Heart right ventricle (tissue), 16 donors: ENCODE measurements around the gene UTS2R. TPM values are rescaled to one million over a fixed set of nuclear protein-coding genes. Genes with fewer than 3 reads are reported as not detected.

ENCODE experiments used
- ATAC-seq, 8 donors: fragments of 200-7000 bp; cut with Tn5 transposase; one replicate each; pipeline ENCODE4 v1.9.1; 2020; ENCODE audit warnings: mild to moderate bottlenecking in 8 of 8, moderate library complexity in 8 of 8, moderate number of reproducible peaks in 1 of 8
- DNase-seq, 2 donors: peaks; one replicate each; pipeline ENCODE4 v3.0.0-alpha.2; 2020
- H3K27ac ChIP-seq, 10 donors: fragments of 200-600 bp; sonication (generic) in 2 of 10; one replicate each; pipeline versions ENCODE4 v1.5.0 to v1.8.0; 2020 to 2022; ENCODE audit warnings: mild to moderate bottlenecking in 3 of 10
- H3K27me3 ChIP-seq, 7 donors: fragments of 200-600 bp; one replicate each; pipeline ENCODE4 v1.8.0; 2021 to 2022; ENCODE audit warnings: mild to moderate bottlenecking in 2 of 7
- H3K36me3 ChIP-seq, 9 donors: fragments of 200-600 bp; sonication (generic) in 1 of 9; one replicate each; pipeline versions ENCODE4 v1.5.0 to v1.8.0; 2020 to 2022; ENCODE audit warnings: mild to moderate bottlenecking in 2 of 9
- H3K4me1 ChIP-seq, 9 donors: fragments of 200-600 bp; sonication (generic) in 1 of 9; one replicate each; pipeline versions ENCODE4 v1.5.0 to v1.8.0; 2020 to 2022; ENCODE audit warnings: mild to moderate bottlenecking in 4 of 9
- H3K4me3 ChIP-seq, 10 donors: fragments of 200-600 bp; sonication (generic) in 2 of 10; one replicate each; pipeline versions ENCODE4 v1.5.0 to v1.8.0; 2020 to 2022; ENCODE audit warnings: mild to moderate bottlenecking in 7 of 10, moderate library complexity in 2 of 10
- H3K9me3 ChIP-seq, 11 donors: fragments of 200-600 bp in 10 of 11; sonication (generic) in 2 of 11; one replicate each; pipeline versions ENCODE4 v1.5.0 to v1.8.0; 2013 to 2022; ENCODE audit warnings: mild to moderate bottlenecking in 2 of 11, control low read depth in 1 of 11, moderate library complexity in 1 of 11
- CTCF ChIP-seq, 9 donors: fragments of 200-600 bp; sonication (generic) in 2 of 9; IDR thresholded peaks; one replicate each; pipeline versions ENCODE4 v1.5.0 to v1.8.0; 2021 to 2022; ENCODE audit warnings: antibody characterized with exemption in 9 of 9, mild to moderate bottlenecking in 5 of 9, moderate library complexity in 1 of 9
- whole genome bisulfite sequencing, 2 donors: extraction: QIAGEN DNeasy Blood & Tissue Kit; methylation state at CpG; one replicate each; pipeline ENCODE4 v1.1.7; 2013; ENCODE audit warnings: inconsistent platforms in 1 of 2; 5-methylcytosine and 5-hydroxymethylcytosine counted together
- intact Hi-C, 10 donors: fragments of 100-400 bp; cut with DNase I; formaldehyde crosslinking; loops; one replicate each; pipeline versions ENCODE4 v1.11.1 to v1.14.2; 2022
- polyA plus RNA-seq, 2 donors: library from polyadenylated mRNA; stranded (reverse); fragments of 200-250 nt; gene quantifications; one replicate each; pipeline ENCODE4 v1.2.3, GENCODE V29; 2013
- total RNA-seq, 10 donors: library from RNA; stranded (reverse); fragmentation: NEBNext Ultra II Directional in 3 of 10; extraction: Animal tissue kit (Norgen Biotek cat#: 25700) in 3 of 10; gene quantifications; one replicate each; pipeline versions ENCODE4 v1.2.1 to v1.2.4, GENCODE V29; 2021 to 2023
- donor health status: Arrhythmogenic right ventricular cardiomyopathy.
- donor health status: ischemic (EF 13 %, LVEDD 7.1; RV severe dilation, severe dysfunction).
- donor health status: healthy with polysubstance abuse.
- donor health status: DM: no; HTN: yes; CAD: no.
- donor health status: DM: no; HTN: no; CAD: no.
- donor health status: ischemic (EF 25% LVEDD 6.9; RV normal size, moderate dysfunction).
- donor health status: ischemic (EF 25% LVEDD 5.7; RV mildly dilated, moderate dysfunction).
- donor health status: healthy.
- donor health status: DM: yes; HTN: yes; CAD: no.
- donor health status: Ischemic cardiomyopathy.
- donor health status: ischemic (EF 35%, LVEDD 5.7; RV mildly dilated, moderate dysfunction).
- donor health status: nonischemic (EF 11% LVEDD 7.7; RV severe dilation, severe dysfunction).
- donor health status: DM: yes; HTN: yes; CAD: no.
- donor health status: PGD.
- donor health status: ischemic (EF 29% LVEDD 5.4; RV normal size, mild dysfunction).
- donor health status: nonischemic (EF 23%, LVEDD 6.1; RV moderate dilation, normal function).

UTS2R gene
- total and polyA plus RNA-seq, 12 donors: 0.04 to 5.9 (median 1.3) TPM; not detected in 1

DNA sequence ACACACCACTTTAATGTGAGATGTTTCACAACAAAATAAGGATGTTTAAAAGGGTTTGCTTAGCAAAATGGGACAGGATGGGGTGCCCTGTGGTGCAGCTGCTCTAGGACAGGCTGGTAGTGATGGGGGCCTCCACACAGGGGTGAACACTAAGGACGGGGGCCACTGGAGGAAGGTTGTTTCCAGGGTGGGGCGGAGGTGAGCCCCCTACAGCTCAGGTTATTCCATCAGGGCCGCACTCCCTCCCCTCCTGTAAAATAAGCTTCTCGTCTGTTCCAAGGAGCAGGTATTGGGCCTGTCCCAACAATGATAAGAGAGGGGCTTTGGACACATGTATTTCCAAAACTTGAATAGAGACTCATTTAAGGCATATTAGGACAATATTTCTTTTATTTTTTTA, 44.7 kb downstream of the UTS2R start:
- intact Hi-C loops: loop anchor here in 5 of 10 donors (5.0 to 10.0 kb wide), 3 partner anchors 36 to 211 kb away; partner anchors contain the start of genes NARF (in 2 of the 5) and CYBC1 (in 1 of the 5)

DNA sequence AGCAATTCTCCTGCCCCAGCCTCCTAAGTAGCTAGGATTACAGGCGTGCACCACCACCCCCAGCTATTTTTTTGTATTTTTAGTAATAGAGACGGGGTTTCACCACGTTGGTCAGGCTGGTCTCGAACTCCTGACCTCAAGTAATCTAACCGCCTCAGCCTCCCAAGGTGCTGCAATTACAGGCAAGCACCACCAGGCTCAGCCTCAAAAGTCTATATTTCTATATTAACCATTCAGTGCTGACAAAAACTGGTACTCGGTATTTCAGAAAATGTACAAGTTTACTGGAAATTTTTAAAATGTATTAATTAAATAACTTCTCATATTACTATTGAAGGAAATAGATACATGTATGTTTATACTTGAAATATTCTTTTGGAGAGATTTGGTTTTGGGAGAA, 45.2 kb downstream of the UTS2R start:
- Histone ChIP-seq H3K4me1 (peaks cover 3 to 37% (median 20%) of the 10 kb centered on the region in 9 donors), H3K27me3 (no peaks in the 10 kb centered on the region), H3K9me3 (no peaks in the 10 kb centered on the region), H3K27ac (no peak overlapping the region), H3K36me3 (peaks cover 0 to 22% (median 3%) of the 10 kb centered on the region in 9 donors), H3K4me3 (no peak overlapping the region)
- intact Hi-C loops: loop anchor here in 5 of 10 donors (5.0 to 10.0 kb wide), 3 partner anchors 36 to 212 kb away; partner anchors contain the start of genes NARF (in 2 of the 5) and CYBC1 (in 1 of the 5)
- DNase-seq (no peak), ATAC-seq (no peak)
- 90 to 93% methylated on average over 6 of the region's 6 CpGs for WGBS, 2 donors
- no peak for TF ChIP-seq CTCF (IDR thresholded peaks at IDR 0.05)

More for the DNA sequence above, 44.7 kb downstream of the UTS2R start:
- Histone ChIP-seq H3K27me3 (no peaks in the 10 kb centered on the region), H3K27ac (no peak overlapping the region), H3K9me3 (no peaks in the 10 kb centered on the region), H3K4me1 (peaks cover 3 to 37% (median 20%) of the 10 kb centered on the region in 9 donors), H3K36me3 (peaks cover 0 to 18% (median 3%) of the 10 kb centered on the region in 9 donors), H3K4me3 (no peak overlapping the region)
- no peak for TF ChIP-seq CTCF (IDR thresholded peaks at IDR 0.05)
- no peak for ATAC-seq
- 92 to 95% methylated on average over 4 of the region's 4 CpGs for WGBS, 2 donors
- no peak for DNase-seq

- no peak for TF ChIP-seq CTCF (IDR thresholded peaks at IDR 0.05)
- DNase-seq (peak; percentile 79 to 85), ATAC-seq (peak; percentile 82 to 96 (median 94))
- Histone ChIP-seq H3K4me3 (peak within 1 kb of the TSS; percentile 29 to 98 (median 79)), H3K27me3 (no peaks in the 10 kb centered on the region), H3K9me3 (peaks cover 0 to 10% (median 6%) of the 10 kb centered on the region in 11 donors), H3K36me3 (peaks cover 0 to 24% (median 3%) of the 10 kb centered on the region in 9 donors), H3K27ac (peak within 1 kb of the TSS; percentile 68 to 96 (median 92)), H3K4me1 (peaks cover 3 to 30% (median 18%) of the 10 kb centered on the region in 9 donors)
- intact Hi-C loops: loop anchor here in 5 of 10 donors (5.0 to 10.0 kb wide), 3 partner anchors 34 to 213 kb away; partner anchors contain the start of genes NARF (in 2 of the 5) and CYBC1 (in 1 of the 5)
- 1% methylated on average over 63 to 108 of the region's 108 CpGs for WGBS, 2 donors
Measured at GRCh38 chr17:82418001-82418986, 46.7 kb downstream of the UTS2R start, which contains the start of the genes HEXD and OGFOD3. Gene HEXD, plus strand, starts transcription at chr17:82418347. Its CDS starts 1,453 bp downstream, at chr17:82419800. Gene OGFOD3, minus strand, starts transcription at chr17:82418586. Its CDS starts 101 bp downstream, at chr17:82418485.

DNA sequence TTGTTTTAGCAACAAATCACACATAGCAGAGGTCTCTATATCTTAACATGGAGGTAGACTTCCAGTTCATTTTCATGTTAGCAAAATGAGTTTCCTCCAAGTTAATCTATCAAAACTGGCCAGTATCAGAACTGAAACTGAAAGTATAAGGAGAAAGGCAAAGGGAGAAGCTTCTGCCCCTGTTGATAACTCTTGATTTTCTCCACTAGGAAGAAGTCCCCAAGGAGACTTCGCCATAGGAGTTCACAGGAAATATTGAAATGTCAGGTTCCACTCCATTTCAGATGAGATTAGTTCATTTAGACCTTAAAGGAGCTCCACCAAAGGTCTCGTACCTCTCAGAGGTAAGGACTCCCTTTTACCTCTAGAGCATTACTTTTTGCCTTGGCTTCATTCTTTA, 48.0 kb downstream of the UTS2R start:
- Histone ChIP-seq H3K27me3 (no peaks in the 10 kb centered on the region), H3K9me3 (peaks cover 0 to 10% (median 6%) of the 10 kb centered on the region in 11 donors), H3K4me1 (peaks cover 3 to 27% (median 15%) of the 10 kb centered on the region in 9 donors), H3K4me3 (peak overlapping the region in 5 of 10 donors; percentile 83 to 98 (median 88)), H3K27ac (peak overlapping the region in 1 of 10 donors; percentile 92), H3K36me3 (peaks cover 0 to 19% (median 3%) of the 10 kb centered on the region in 9 donors)
- intact Hi-C loops: loop anchor here in 5 of 10 donors (5.0 to 10.0 kb wide), 3 partner anchors 33 to 215 kb away; partner anchors contain the start of genes NARF (in 2 of the 5) and CYBC1 (in 1 of the 5)
- 79 to 94% methylated on average over 2 of the region's 2 CpGs for WGBS, 2 donors
- no peak for TF ChIP-seq CTCF (IDR thresholded peaks at IDR 0.05)
- no peak for DNase-seq
- no peak for ATAC-seq
